ENCODE results near the gene UBAP1. TPM values are rescaled to one million over a fixed set of nuclear protein-coding genes. Genes with fewer than 3 reads are reported as not detected.

UBAP1 gene
- total RNA-seq, 1 experiment from 2014 or later = 30.8 TPM

- H3K27ac ChIP-seq (ENCODE audit: low read depth, low read length) = no peak overlapping the region
- no peak for ATAC-seq
Observed at GRCh38 chr9:34176089-34176488, 2.8 kb upstream of the UBAP1 start.

DNA sequence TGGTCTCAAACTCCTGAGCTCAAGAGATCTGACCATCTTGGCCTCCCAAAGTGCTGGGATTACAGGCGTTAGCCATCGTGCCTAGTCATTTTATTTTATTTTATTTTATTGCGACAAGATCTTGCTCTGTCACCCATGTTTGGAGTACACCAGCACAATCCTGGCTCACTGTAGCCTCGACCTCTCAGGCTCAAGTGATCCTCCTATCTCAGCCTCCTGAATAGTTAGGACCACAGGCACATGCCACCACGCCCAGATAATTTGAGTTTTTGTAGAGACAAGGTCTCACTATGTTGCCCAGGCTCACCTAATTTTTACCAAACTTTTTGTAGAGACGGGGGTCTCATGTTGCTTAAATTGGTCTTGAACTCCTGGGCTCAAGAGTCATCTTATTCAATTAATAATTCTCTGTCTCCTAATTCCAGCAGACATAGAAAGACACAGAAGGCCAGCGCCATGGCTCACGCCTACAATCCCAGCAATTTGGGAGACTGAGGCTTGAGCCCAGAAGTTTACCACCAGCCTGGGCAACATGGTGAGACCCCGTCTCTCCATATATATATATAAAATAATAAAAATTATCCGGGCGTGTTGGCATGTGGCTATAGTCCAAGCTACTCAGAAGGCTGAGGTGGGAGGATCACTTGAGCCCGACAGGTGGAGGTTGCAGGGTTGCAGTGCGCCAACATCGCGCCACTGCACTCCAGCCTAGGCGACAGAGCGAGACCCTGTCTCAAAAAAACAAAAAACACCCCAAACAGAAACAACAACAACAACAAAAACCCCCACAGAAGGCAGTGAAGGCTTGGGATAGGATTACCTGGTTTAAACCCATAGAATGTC, 1.0 kb upstream of the UBAP1 start:
- Histone ChIP-seq H3K4me2 (ENCODE audit: low read length) (peak overlapping the region; percentile 92), H3K4me3 (replicated peaks in 1 of 2; ENCODE audit: low read depth in 1 of 2, low read length in 2 of 2) (peak overlapping the region; percentile 79 to 98), H2AFZ (ENCODE audit: low read depth, low read length, poor library complexity, severe bottlenecking) (peak overlapping the region; percentile 1), H3K36me3 (ENCODE audit: control insufficient read depth in 1 of 2, insufficient read depth in 2 of 2, low read length in 2 of 2) (no peaks in the 10 kb centered on the region), H3K27me3 (ENCODE audit: insufficient read depth, low read length) (no peaks in the 10 kb centered on the region), H3K9ac (ENCODE audit: low read length) (peak overlapping the region; percentile 86), H3K4me1 (ENCODE audit: control insufficient read depth in 1 of 2, insufficient read depth in 2 of 2, low read length in 2 of 2) (peaks cover 11 to 36% of the 10 kb centered on the region in 2 experiments), H4K20me1 (ENCODE audit: insufficient read depth) (no peaks in the 10 kb centered on the region), H3K27ac (ENCODE audit: low read depth, low read length) (peak overlapping the region; percentile 62), H3K9me2 (ENCODE audit: insufficient read depth) (no peaks in the 10 kb centered on the region), H3K9me3 (ENCODE audit: control insufficient read depth in 1 of 2, insufficient read depth in 1 of 2, low read depth in 1 of 2, low read length in 2 of 2) (no peaks in the 10 kb centered on the region), H3K79me2 (ENCODE audit: insufficient read depth, low read length) (peaks cover 45% of the 10 kb centered on the region)
- TF ChIP-seq TCF7L2 (IDR thresholded peaks at IDR 0.05; ENCODE audit: borderline replicate concordance, extremely low read depth, insufficient read depth, insufficient read length) (no peak), CEBPB (IDR thresholded peaks at IDR 0.05; ENCODE audit: low read depth) (no peak), POLR2A (IDR thresholded peaks at IDR 0.05; ENCODE audit: borderline replicate concordance, extremely low read depth, insufficient read depth, insufficient read length) (no peak), YY1 (IDR thresholded peaks at IDR 0.05; ENCODE audit: extremely low read depth, insufficient replicate concordance, low read depth, low read length) (no peak), EZH2 (IDR thresholded peaks at IDR 0.05) (no peak), SIN3A (IDR thresholded peaks at IDR 0.05; ENCODE audit: low read depth) (no peak), SRF (IDR thresholded peaks at IDR 0.05; ENCODE audit: low read depth) (no peak), RAD21 (IDR thresholded peaks at IDR 0.05; ENCODE audit: low read depth) (no peak), POLR2AphosphoS5 (IDR thresholded peaks at IDR 0.05; ENCODE audit: low read depth, low read length) (no peak)
- no peak for DNase-seq (ENCODE audit: low read depth, low spot score)
- BruUV-seq (replicated peaks) = no TSS peak
- ChIA-PET CTCF (interaction anchor here (1.6 kb wide), 1 partner anchor 38 kb away, joined by 4 read pairs; no protein-coding TSS in a partner anchor), RAD21 (ENCODE audit: low non-redundant PET in 1 of 2, low total read pairs in 2 of 2, uncharacterized antibody in 2 of 2, unreplicated experiment in 2 of 2) (no interaction called here), POLR2A (interaction anchor here (0.7 to 1.4 kb wide), 8 partner anchors 8 to 129 kb away, joined by 3 to 14 read pairs (median 3); partner anchors contain the start of gene UBAP2)
- intact Hi-C loops (cut with micrococcal nuclease) = loop anchor here (2.0 to 5.0 kb wide), 2 partner anchors 51 to 199 kb away; partner anchors contain the start of genes DCAF12 and MYORG
- no peak for ATAC-seq

More at GRCh38 chr9:34176089-34176488, 2.8 kb upstream of the UBAP1 start:
- Histone ChIP-seq H3K9ac (ENCODE audit: low read length) (no peak overlapping the region), H3K36me3 (ENCODE audit: control insufficient read depth in 1 of 2, insufficient read depth in 2 of 2, low read length in 2 of 2) (no peaks in the 10 kb centered on the region), H4K20me1 (ENCODE audit: insufficient read depth) (no peaks in the 10 kb centered on the region), H3K27me3 (ENCODE audit: insufficient read depth, low read length) (no peaks in the 10 kb centered on the region), H3K4me2 (ENCODE audit: low read length) (peak overlapping the region; percentile 27), H2AFZ (ENCODE audit: low read depth, low read length, poor library complexity, severe bottlenecking) (no peak overlapping the region), H3K4me1 (ENCODE audit: control insufficient read depth in 1 of 2, insufficient read depth in 2 of 2, low read length in 2 of 2) (peaks cover 11 to 36% of the 10 kb centered on the region in 2 experiments), H3K9me2 (ENCODE audit: insufficient read depth) (no peaks in the 10 kb centered on the region), H3K79me2 (ENCODE audit: insufficient read depth, low read length) (peaks cover 28% of the 10 kb centered on the region), H3K4me3 (replicated peaks in 1 of 2; ENCODE audit: low read depth in 1 of 2, low read length in 2 of 2) (no peak overlapping the region), H3K9me3 (ENCODE audit: control insufficient read depth in 1 of 2, insufficient read depth in 1 of 2, low read depth in 1 of 2, low read length in 2 of 2) (no peaks in the 10 kb centered on the region)
- TF ChIP-seq CEBPB (IDR thresholded peaks at IDR 0.05; ENCODE audit: low read depth) = no peak
- peak; percentile 21; the same call in 1 of the 2 replicates for TF ChIP-seq SP1 (IDR thresholded peaks at IDR 0.05; ENCODE audit: low read depth)
- peak; percentile 60; the same call in 1 of the 2 replicates for TF ChIP-seq FOSL1 (IDR thresholded peaks at IDR 0.05; ENCODE audit: low read depth)
- peak; percentile 43; the same call in 1 of the 2 replicates for TF ChIP-seq JUND (IDR thresholded peaks at IDR 0.05)
- no peak for TF ChIP-seq ZFX (IDR thresholded peaks at IDR 0.05)
- TF ChIP-seq SRF (IDR thresholded peaks at IDR 0.05; ENCODE audit: low read depth) = no peak
- no peak for TF ChIP-seq POLR2A (IDR thresholded peaks at IDR 0.05; ENCODE audit: borderline replicate concordance, extremely low read depth, insufficient read depth, insufficient read length)
- no peak for TF ChIP-seq ZNF274 (IDR thresholded peaks at IDR 0.05; ENCODE audit: low read depth, low read length)
- ChIA-PET POLR2A (no interaction called here), RAD21 (ENCODE audit: low non-redundant PET in 1 of 2, low total read pairs in 2 of 2, uncharacterized antibody in 2 of 2, unreplicated experiment in 2 of 2) (no interaction called here), CTCF (no interaction called here)
- no peak for DNase-seq (ENCODE audit: low read depth, low spot score)
- intact Hi-C loops (cut with micrococcal nuclease) = loop anchor here (5.0 kb wide), 1 partner anchor 201 kb away; the partner anchor contains the start of gene MYORG
- BruUV-seq (replicated peaks) = no TSS peak

Data from HCT116 (cell line).